Calu3 (cell line): ENCODE data around the gene EMC1. TPM values are rescaled to one million over a fixed set of nuclear protein-coding genes. Genes with fewer than 3 reads are reported as not detected.

Source experiments
- BruUV-seq: library from RNA; stranded (reverse); fragments of 400-500 nt; replicated peaks from 2 replicates; lab custom pipeline; 2021; lab: Mats Ljungman, UMichigan
- CTCF ChIA-PET: fragments of 300-600 bp; sonication (Branson Sonifier 250); formaldehyde crosslinking; loops from one replicate; lab custom pipeline; 2022; ENCODE audit warnings: antibody characterized with exemption; lab: Charles Lee
- DNase-seq: peaks from one replicate; pipeline ENCODE4 v3.0.0; 2022
- H3K27ac Mint-ChIP-seq: one replicate; pipeline ENCODE4 v1.8.0; 2022; ENCODE audit warnings: mixed read lengths; ENCODE audit not compliant: unreplicated experiment
- H3K27me3 Mint-ChIP-seq: one replicate; pipeline ENCODE4 v1.8.0; 2022; ENCODE audit warnings: mixed read lengths; ENCODE audit not compliant: unreplicated experiment
- H3K36me3 Mint-ChIP-seq: one replicate; pipeline ENCODE4 v1.8.0; 2022; ENCODE audit warnings: mild to moderate bottlenecking, moderate library complexity, mixed read lengths; ENCODE audit not compliant: insufficient read depth, unreplicated experiment
- H3K4me1 Mint-ChIP-seq: one replicate; pipeline ENCODE4 v1.8.0; 2022; ENCODE audit warnings: mild to moderate bottlenecking, low read depth, mixed read lengths; ENCODE audit not compliant: unreplicated experiment
- H3K4me3 Mint-ChIP-seq: one replicate; pipeline ENCODE4 v1.8.0; 2022; ENCODE audit warnings: mild to moderate bottlenecking, low read depth, moderate library complexity, mixed read lengths; ENCODE audit not compliant: unreplicated experiment
- H3K9me3 Mint-ChIP-seq: one replicate; pipeline ENCODE4 v1.8.0; 2022; ENCODE audit warnings: low read depth, mixed read lengths; ENCODE audit not compliant: unreplicated experiment
- CTCF ChIP-seq: fragments of 200-600 bp; IDR thresholded peaks from one replicate; pipeline ENCODE4 v1.8.0; 2022; ENCODE audit warnings: antibody characterized with exemption; ENCODE audit not compliant: unreplicated experiment
- intact Hi-C: fragments of 100-400 bp; cut with micrococcal nuclease; formaldehyde crosslinking; loops from one replicate; pipeline ENCODE4 v1.10.0; 2022; ENCODE audit not compliant: unreplicated experiment
- total RNA-seq: library from RNA; stranded (reverse); gene quantifications from 2 replicates; pipeline ENCODE4 v1.2.3, GENCODE V29; 2022

The EMC1 gene
- total RNA-seq, 1 experiment from 2014 or later = 53.4 TPM

GRCh38 chr1:19222979-19223824 lies 28.1 kb downstream of the EMC1 start:
- Mint-ChIP-seq H3K27me3 (no peaks in the 10 kb centered on the region), H3K4me1 (no peaks in the 10 kb centered on the region), H3K27ac (no peak overlapping the region), H3K9me3 (no peaks in the 10 kb centered on the region), H3K4me3 (no peak overlapping the region), H3K36me3 (peaks cover 18% of the 10 kb centered on the region)
- intact Hi-C loops = no loop called here
- BruUV-seq = no TSS peak
- CTCF ChIA-PET = no interaction called here
- DNase-seq = no peak
- TF ChIP-seq CTCF = no peak

DNA sequence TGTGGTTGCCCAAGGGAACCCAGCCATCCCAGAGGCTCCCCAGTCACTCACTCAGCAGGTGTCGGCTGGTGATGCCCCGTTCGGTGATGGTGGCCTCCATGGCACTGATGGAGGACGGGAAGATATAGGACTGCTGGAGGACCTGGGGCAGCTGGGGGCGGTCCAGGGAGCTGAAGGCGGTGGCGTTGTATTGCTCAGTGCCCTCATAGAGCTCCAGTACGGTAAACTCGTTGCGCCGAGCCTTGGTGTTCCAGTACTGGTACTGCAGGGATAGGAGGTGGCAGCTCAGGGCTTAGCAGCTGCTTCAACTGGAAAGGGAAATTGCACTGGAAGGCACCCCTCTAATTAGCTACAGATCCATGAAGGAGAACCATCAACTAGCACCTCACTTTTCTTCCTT lies 28.8 kb downstream of the EMC1 start:
- Mint-ChIP-seq H3K9me3 (no peaks in the 10 kb centered on the region), H3K27ac (no peak overlapping the region), H3K27me3 (no peaks in the 10 kb centered on the region), H3K4me1 (no peaks in the 10 kb centered on the region), H3K36me3 (peaks cover 24% of the 10 kb centered on the region), H3K4me3 (no peak overlapping the region)
- DNase-seq = no peak
- intact Hi-C loops = no loop called here
- TF ChIP-seq CTCF = no peak
- CTCF ChIA-PET = no interaction called here
- no TSS peak for BruUV-seq

DNA sequence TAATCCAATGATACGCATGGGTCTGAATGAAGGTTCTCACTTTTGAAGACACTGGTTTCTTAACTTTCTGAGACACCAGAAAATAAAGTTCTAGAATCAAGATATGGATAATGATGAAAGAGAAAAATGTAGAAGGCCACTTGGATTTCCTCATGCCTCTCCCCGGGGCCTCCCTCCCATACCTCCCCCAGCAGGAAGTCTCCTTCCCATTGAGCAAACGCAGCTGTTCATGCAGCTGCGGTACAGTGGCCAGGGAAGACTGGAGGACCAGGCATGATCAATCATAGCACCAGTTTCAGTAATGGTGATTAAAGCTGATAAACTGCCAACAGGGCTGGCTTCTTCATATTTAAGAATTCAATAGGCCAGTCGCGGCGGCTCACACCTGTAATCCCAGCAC lies 30.3 kb downstream of the EMC1 start:
- TF ChIP-seq CTCF = no peak

DNA sequence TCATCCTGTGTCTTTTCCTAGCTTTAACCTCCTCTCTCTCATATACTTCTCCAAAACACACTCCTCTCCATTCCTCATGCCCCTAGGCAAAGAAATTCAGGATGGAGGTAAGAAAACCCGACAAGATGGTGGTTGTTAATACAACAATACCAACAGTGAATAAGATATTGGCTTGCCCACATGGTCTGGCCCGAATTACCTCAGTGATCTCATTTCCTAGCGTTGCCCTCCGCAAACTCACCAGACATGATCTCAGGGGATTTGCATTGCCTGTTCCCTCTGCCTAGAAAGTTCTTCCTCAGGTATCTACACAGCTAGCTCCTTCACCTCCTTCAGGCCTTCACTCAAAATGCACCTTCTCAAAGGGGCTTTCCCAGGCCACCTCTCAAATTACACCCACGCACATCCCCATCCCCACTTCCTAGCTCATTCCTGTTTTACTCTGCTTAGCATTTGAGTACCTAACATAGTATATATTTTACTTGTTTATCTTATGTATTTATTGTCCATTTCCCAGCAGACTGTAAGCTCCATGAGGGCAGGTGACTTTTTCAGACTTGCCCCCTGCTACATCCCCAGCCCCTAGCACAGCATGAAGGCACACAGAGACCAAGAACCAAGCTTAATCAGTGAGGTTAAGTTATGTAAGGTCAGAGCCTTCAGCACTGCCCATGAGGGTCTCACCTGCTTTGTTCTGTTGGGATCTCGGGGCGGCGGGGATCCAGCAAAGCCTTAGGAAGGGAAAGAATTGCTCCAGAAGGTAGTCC lies 31.1 kb downstream of the EMC1 start:
- H3K4me3 Mint-ChIP-seq = no peak overlapping the region
- no peaks in the 10 kb centered on the region for H3K27me3 Mint-ChIP-seq
- peaks cover 35% of the 10 kb centered on the region for H3K36me3 Mint-ChIP-seq
- H3K9me3 Mint-ChIP-seq = no peaks in the 10 kb centered on the region
- no peak for DNase-seq
- intact Hi-C loops = no loop called here
- no peaks in the 10 kb centered on the region for H3K4me1 Mint-ChIP-seq
- H3K27ac Mint-ChIP-seq = no peak overlapping the region
- CTCF ChIA-PET = no interaction called here
- TF ChIP-seq CTCF = no peak
- BruUV-seq = no TSS peak

More for the DNA sequence above, 30.3 kb downstream of the EMC1 start:
- H3K4me3 Mint-ChIP-seq = no peak overlapping the region
- BruUV-seq = no TSS peak
- no peak for DNase-seq
- CTCF ChIA-PET = no interaction called here
- H3K27ac Mint-ChIP-seq = no peak overlapping the region
- no peaks in the 10 kb centered on the region for H3K9me3 Mint-ChIP-seq
- H3K4me1 Mint-ChIP-seq = no peaks in the 10 kb centered on the region
- no peaks in the 10 kb centered on the region for H3K27me3 Mint-ChIP-seq
- intact Hi-C loops = no loop called here
- H3K36me3 Mint-ChIP-seq = peaks cover 34% of the 10 kb centered on the region
